NCI-H82 treated with DMSO at 0.1 percent for 48 hours (cell line): ENCODE results near the gene RELT.

Experiments
- DNase-seq: peaks from one replicate; lab custom pipeline; 2025; ENCODE audit not compliant: unreplicated experiment; lab: John Stamatoyannopoulos, UW

RELT gene

GRCh38 chr11:73374151-73374550 is 2.0 kb upstream of the RELT start:
- DNase-seq = no peak

GRCh38 chr11:73375830-73376159 is 404 bp upstream of the RELT start:
- no peak for DNase-seq

- DNase-seq = no peak
Measured at GRCh38 chr11:73376803-73377629, 817 bp downstream of the RELT start.

DNA sequence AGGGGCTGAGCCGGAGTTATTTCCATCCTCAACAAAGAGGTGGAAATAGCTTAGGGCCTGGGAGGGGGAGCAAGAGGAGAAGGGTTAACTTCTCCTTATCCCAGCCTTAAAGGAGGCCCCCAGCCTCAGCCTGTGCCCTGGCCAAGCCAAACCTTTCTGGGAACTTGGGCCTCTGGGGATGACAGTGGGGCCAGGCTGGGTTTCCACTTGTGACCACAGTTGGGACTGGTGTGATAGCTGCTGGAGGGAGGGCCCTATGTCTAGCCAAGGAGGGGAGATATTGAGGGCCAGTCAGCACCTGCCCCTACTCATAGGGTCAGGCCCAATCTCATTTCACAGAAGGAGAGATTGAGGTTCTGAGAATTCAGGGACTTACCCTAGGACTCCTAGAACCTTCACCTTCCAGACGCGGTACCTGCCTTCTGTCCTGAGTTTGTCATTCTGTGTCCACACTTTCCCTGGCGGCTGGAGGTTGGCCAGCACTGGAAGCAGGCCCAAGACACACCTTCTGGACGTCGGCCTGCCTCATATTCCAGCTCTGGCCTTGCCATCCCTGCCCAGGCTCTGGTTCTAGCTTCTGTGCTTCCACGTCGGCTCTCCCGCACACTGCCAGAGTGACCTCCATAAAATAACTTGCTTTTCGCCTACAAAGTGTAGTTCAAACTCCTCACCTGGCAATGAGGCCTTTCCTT is 3.1 kb downstream of the RELT start:
- no peak for DNase-seq

GRCh38 chr11:73380331-73380730 is 4.1 kb downstream of the RELT start:
- DNase-seq = no peak

GRCh38 chr11:73380897-73381410 is 4.8 kb downstream of the RELT start:
- no peak for DNase-seq

DNA sequence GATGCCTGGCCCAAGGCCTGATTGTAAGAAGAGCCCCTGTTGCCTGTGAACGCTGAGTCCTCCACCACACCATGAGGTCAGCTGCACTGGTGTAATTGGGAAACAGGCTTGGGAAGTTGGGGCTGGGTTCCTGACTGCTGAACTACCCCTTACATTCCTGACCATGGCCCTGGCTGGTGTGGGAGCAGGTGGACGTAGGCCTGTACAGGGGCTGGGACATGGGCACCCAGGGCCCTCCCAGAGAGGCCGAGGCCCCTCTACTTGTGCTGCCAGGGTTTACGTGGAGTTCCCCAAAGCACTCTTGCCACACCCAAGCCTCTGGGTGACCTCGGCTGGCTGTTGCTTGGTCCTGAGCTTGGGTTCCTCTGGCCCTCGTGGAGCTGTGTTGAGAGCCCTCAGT is 5.4 kb downstream of the RELT start:
- DNase-seq = no peak

DNA sequence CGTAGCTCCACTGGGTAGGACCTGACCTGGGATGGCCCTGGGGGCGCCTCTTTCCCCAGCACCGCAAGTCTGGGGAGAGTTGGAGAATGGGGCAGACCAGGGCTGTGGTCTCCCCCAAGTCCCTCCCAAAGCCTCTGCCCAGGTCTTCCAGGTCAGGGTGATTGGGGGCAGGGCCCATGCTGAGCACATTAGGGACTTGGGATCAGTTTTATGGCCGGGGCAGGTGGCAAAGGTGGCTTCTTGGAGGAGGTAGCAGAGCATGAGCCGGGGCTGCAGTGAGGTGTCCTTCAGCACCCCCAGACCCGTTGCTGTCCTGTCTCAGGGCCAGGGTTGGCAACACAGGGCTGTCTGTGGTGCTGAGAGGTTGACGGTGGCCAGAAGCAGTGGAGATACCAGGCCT is 6.0 kb downstream of the RELT start:
- DNase-seq = no peak

GRCh38 chr11:73382747-73383146 is 6.5 kb downstream of the RELT start:
- DNase-seq = no peak

DNA sequence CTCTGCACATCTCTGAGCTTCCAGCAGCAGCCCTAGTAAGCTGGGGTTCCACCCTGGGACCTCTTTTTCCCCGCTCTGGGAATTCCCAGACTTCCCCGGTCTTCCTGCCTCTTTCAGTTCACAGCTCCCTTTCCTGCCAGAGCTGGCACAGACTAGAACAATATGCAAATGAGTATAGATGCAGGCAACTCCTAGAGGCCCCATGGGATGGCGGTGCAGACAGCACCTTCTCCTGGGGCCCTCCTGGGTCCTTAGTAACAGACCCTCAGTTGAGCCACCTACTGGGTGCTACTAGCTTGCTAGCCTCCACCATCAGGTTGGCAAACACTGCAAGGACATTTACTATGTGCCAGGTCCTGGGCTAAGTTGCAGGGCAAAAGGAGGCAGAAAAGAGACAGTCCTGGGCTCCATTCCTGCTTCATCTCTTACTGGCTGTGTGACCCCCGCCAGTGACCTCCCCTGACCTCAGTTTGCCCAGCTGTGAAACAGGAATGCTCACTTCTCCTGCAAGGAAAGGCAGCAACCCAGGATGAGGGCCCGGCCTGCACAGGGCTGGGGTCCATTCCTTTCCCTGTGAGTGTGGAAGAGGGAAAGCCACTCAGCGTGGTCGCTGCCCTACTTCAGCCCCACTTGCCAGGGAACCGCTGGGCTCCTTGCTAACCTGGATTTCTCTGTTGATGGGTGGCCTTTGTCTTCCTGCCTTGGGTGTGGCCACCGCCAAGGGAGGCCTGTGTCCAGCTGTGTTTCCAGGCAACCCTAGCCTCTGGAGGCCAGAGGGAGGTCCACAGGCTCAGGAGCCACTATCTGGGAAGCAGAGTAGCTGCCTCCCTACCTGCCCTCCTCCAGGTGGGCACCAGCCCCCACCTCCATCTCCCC is 7.3 kb downstream of the RELT start:
- no peak for DNase-seq

DNA sequence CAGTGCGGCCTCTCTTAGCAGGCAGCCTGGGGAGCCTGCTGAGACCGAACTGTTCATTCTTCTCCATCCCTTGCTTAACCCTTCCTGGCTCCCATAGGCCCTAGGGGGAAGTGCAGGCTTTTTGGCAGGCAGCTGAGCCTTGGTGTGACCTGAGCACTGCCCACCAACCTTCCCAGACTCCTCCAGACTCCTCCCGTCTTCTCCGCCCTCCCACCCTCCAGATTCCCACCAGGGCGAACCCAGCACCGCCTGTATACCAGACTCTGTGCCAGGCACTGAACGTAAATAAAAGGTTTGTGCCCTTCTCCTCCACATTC is 7.9 kb downstream of the RELT start:
- no peak for DNase-seq

DNA sequence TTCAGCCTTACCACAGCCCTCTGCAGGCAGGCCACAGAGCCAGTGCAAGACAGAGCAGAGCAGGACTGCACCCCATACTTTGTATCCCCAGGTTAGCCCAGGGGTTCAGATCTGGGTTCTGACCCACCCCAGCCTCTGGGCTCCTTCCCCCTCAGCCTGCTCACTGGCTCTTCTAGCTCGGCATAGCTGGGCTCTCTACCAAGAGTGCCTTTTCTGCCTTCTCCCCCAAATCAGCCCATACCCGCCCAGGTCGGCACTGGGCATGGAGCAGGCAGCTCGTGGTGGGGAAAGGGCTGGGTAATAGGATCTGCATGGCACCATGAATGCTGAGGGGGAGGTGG is 8.3 kb downstream of the RELT start:
- no peak for DNase-seq

DNA sequence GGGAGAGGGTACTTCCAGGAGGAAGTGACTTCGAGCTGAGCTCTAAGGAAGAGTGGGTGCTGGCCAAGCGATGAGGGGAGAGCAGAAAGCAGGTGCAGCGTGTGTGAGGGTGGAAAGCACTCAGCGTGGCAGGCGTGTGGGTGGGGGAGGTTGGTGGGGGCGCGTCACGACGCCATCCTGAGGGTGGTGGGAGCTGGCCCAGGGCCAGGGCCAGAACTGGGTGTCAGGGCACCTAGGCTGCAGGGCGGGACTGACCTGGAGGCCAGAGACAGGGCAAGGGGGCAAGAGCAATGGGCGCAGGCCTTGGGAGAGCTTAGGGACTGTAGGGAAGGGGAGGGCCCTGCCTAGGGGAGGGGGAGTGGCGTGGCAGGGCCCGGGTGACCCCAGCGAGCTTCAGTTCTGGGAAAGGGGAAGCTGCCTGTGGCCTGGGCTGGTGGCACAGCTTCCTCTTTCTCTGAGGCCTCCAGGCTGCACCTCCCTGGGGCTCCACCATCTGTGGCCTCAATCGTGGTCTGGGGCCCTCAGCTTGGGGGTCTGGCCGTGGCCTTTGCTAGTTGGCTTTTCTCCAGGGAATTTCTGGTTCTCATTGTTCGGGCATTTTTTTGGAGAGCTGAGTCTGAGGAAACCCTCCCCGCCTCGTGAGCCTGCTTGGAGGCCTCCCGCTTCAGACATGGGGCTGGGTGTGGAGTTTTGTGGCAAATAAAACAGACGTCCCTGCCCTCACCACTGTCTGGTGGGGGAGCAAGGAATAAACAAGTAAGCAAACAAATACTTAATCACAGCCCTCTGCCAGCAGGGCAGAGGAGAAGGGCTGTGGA is 8.9 kb downstream of the RELT start:
- DNase-seq = no peak

- no peak for DNase-seq
Measured at GRCh38 chr11:73386016-73386415, 9.8 kb downstream of the RELT start.

DNA sequence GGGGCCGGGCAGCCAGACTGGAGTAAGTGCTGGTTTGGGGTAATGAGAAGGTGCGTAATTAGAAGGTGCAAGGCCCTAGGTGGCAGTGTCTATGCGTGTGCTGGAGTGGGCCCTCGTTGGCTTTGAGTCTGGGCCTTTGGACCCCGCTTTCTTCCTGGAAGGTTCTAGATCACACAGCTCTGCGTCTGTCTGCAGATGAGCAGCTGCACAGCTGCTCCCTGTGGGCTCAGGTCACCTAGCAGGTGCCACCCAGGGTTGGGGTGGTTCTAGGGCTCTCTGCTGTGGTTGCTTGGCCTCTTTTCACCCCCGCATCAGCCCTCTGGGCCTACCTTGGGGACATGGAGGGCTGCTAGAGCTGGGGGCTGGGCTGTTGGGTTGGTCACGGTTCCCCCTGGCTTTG is 10.3 kb downstream of the RELT start:
- DNase-seq = no peak

- DNase-seq = no peak
Measured at GRCh38 chr11:73387594-73388264, 11.5 kb downstream of the RELT start.

DNA sequence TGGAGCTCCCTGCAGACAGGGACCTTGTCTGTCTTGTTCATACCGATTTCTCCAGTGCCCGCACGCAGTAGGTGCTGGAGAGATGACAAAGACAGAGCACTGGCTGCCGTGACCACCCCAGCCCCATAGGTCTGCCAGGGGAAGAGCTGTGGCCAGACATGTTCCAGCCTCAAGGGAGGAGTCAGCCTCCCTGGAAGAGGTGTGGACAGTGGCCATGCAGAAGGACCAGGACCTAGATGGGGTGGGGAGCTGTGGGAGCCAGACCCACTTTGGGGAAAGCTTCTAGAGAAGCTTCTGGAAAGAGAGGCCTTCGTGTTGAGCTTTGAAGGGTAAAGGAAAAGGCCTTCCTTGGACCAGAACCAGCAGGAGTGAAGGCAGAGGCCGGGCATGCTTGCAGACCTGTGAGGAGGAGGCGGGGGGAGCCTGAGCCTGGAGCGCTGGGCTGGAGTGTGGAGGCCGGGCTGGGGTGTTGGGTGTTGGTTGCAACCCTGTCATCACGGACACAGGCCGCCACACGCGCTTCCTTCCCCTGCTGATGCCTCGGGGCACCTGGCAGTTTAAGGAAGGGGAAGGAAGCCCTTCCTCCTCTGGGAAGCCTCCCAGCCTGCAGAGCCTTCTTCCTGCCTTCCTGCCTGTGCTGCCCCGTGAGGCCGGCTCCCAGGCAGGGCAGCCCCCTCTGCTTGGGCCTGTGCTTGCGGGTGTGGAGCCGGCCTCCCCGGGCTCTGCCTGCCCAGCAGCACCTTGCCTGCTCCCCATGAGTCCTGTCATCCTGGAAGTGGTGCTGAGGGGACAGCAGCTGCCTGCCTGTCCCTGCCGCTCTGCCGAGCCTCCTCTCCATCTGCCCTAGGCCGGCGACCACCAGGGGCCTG is 12.3 kb downstream of the RELT start:
- DNase-seq = no peak

DNA sequence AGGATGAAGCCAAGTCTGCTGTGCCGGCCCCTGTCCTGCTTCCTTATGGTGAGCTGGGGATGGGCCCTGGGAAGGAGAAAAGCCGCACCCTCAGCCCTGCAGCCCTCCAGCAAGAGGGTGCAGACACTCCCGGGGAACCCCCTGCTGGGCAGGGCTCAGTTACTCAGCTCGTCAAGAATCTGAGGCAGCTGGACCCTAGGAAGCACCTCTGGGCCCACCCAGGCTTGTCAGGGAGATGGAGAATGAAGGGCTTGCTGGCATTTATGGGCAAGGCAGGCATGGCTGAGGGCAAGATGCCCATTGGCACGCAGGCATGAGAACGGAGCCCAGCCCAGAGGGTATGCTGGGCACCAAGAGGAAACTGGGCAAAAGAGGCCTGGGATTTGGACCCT is 12.9 kb downstream of the RELT start:
- DNase-seq = no peak

GRCh38 chr11:73389916-73390315 is 13.7 kb downstream of the RELT start:
- no peak for DNase-seq
